ENCODE data around the gene TTC23.

TTC23 gene

GRCh38 chr15:99213187-99213811 is 36.1 kb downstream of the TTC23 start:
- peak; percentile 16 for DNase-seq (ENCODE audit: low read depth)
- no peak overlapping the region for H3K4me3 ChIP-seq (ENCODE audit: low read length)
- TF ChIP-seq CTCF (conservative IDR thresholded peaks at IDR 0.05; ENCODE audit: low read depth, low read length): peak; percentile 96

GRCh38 chr15:99212406-99212805 is 37.0 kb downstream of the TTC23 start:
- H3K4me3 ChIP-seq (ENCODE audit: low read length): no peak overlapping the region
- DNase-seq (ENCODE audit: low read depth): no peak
- TF ChIP-seq CTCF (conservative IDR thresholded peaks at IDR 0.05; ENCODE audit: low read depth, low read length): no peak

GRCh38 chr15:99211926-99212325 is 37.5 kb downstream of the TTC23 start:
- DNase-seq (ENCODE audit: low read depth): no peak
- H3K4me3 ChIP-seq (ENCODE audit: low read length): no peak overlapping the region
- TF ChIP-seq CTCF (conservative IDR thresholded peaks at IDR 0.05; ENCODE audit: low read depth, low read length): no peak

DNA sequence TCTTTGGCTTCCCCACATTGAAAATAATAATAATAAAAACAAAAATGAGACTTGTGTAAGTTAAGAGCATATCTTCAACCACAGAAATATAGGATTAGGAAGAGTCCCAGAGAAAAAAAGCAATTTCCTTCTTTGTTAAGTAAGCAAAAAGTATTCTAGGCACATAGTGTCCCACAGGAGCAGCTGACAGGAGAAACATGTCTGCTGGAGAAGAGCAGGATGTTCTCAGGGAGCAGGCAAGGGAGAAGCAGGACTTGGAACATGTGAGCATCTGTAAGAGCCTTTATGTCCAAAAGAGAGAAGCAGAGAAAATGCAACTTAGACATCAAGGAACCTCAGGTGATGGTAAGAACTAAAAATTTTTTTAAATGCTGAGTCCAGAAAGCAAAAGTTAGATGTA is 39.0 kb downstream of the TTC23 start:
- DNase-seq (ENCODE audit: low read depth): no peak
- no peak overlapping the region for H3K4me3 ChIP-seq (ENCODE audit: low read length)

GRCh38 chr15:99209326-99209725 is 40.1 kb downstream of the TTC23 start:
- no peak for DNase-seq (ENCODE audit: low read depth)
- no peak for TF ChIP-seq CTCF (conservative IDR thresholded peaks at IDR 0.05; ENCODE audit: low read depth, low read length)
- H3K4me3 ChIP-seq (ENCODE audit: low read length): no peak overlapping the region

More for the DNA sequence above, 39.0 kb downstream of the TTC23 start:
- TF ChIP-seq CTCF (conservative IDR thresholded peaks at IDR 0.05; ENCODE audit: low read depth, low read length): no peak

DNA sequence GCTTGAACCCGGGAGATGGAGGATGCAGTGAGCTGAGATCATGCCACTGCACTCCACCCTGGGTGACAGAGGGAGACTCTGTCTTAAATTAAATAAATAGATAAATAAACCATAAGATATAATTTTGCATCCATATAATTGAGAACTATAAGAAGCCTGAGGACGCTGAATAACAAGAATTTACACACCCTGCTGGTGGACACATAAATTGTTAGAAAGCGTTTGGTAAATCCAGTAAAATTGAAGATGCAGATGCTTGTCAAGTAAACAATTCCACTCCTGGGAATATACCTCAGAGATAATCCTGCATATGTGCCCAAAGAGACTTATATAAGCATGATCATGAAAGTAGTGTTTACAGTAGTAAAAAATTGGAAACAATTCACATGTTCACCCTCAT is 41.7 kb downstream of the TTC23 start:
- TF ChIP-seq CTCF (conservative IDR thresholded peaks at IDR 0.05; ENCODE audit: low read depth, low read length): no peak
- DNase-seq (ENCODE audit: low read depth): no peak
- H3K4me3 ChIP-seq (ENCODE audit: low read length): no peak overlapping the region

GRCh38 chr15:99202176-99202552 is 47.2 kb downstream of the TTC23 start:
- TF ChIP-seq CTCF (conservative IDR thresholded peaks at IDR 0.05; ENCODE audit: low read depth, low read length): no peak
- H3K4me3 ChIP-seq (ENCODE audit: low read length): no peak overlapping the region
- no peak for DNase-seq (ENCODE audit: low read depth)
